Stimulated activated CD4-positive, alpha-beta T cell treated with anti-CD3 and anti-CD28 coated beads, Interleukin-4, amount 100 ng/mL, for 4 hours (primary cell): Measurements from ENCODE around the gene GPANK1.

ENCODE experiments used
- DNase-seq, 2 experiments: peaks; one replicate each; pipeline ENCODE4 v3.0.0-alpha.2; 2020

The GPANK1 gene

GRCh38 chr6:31661262-31662123, 3.3 kb downstream of the GPANK1 start:
- DNase-seq: no peak

GRCh38 chr6:31660381-31661261, 4.2 kb downstream of the GPANK1 start, which contains the start of gene C6orf47:
C6orf47 (minus strand) TSS chr6:31660778; CDS start chr6:31659947, 831 bp downstream.
- peak; percentile 72 to 73 for DNase-seq

GRCh38 chr6:31659649-31660380, 5.0 kb downstream of the GPANK1 start:
- DNase-seq: no peak

GRCh38 chr6:31658983-31659648, 5.7 kb downstream of the GPANK1 start:
- no peak for DNase-seq

- DNase-seq: no peak
These were observed 6.6 kb downstream of the GPANK1 start for GRCh38 chr6:31658158-31658688.

GRCh38 chr6:31657406-31658157, 7.2 kb downstream of the GPANK1 start:
- no peak for DNase-seq

GRCh38 chr6:31655349-31656237, 9.2 kb downstream of the GPANK1 start, which contains the start of gene APOM:
APOM (plus strand) TSS chr6:31655894; CDS start chr6:31655967, 73 bp downstream.
- no peak for DNase-seq

- no peak for DNase-seq
These were observed 10.0 kb downstream of the GPANK1 start for GRCh38 chr6:31654574-31655348.

- peak; percentile 75 to 90 for DNase-seq
These were observed 11.7 kb downstream of the GPANK1 start for GRCh38 chr6:31652925-31653724.

- no peak for DNase-seq
These were observed 13.1 kb downstream of the GPANK1 start for GRCh38 chr6:31651602-31652191.

GRCh38 chr6:31645325-31645724, 19.5 kb downstream of the GPANK1 start:
- no peak for DNase-seq

- no peak for DNase-seq
These were observed 20.9 kb downstream of the GPANK1 start for GRCh38 chr6:31643818-31644454.

GRCh38 chr6:31642798-31643570, 21.8 kb downstream of the GPANK1 start:
- DNase-seq: no peak

- DNase-seq: no peak
These were observed 23.4 kb downstream of the GPANK1 start for GRCh38 chr6:31641370-31641769.

GRCh38 chr6:31640612-31641011, 24.2 kb downstream of the GPANK1 start:
- no peak for DNase-seq

GRCh38 chr6:31639449-31639861, 25.3 kb downstream of the GPANK1 start:
- DNase-seq: no peak

- DNase-seq: no peak
These were observed 25.8 kb downstream of the GPANK1 start for GRCh38 chr6:31639043-31639442.
